HG03139 (cell line): ENCODE results near the gene CAPN7.
"Not testable (repeated sequence)": the region's sequence is repeated elsewhere in the genome, so short reads cannot be mapped to it uniquely, and the experiment has no call there.

Experiments used
- ATAC-seq: cut with Tn5 transposase; IDR thresholded peaks from one replicate; pipeline ENCODE4 v1.9.1; 2021; ENCODE audit not compliant: unreplicated experiment

The CAPN7 gene

GRCh38 chr3:15205934-15206661, at the start of gene CAPN7:
TSS of gene CAPN7 (plus strand) at chr3:15206246. CDS start at chr3:15206496, 250 bp downstream.
- ATAC-seq: peak; percentile 81

GRCh38 chr3:15157441-15157840, 48.6 kb upstream of the CAPN7 start:
- no peak for ATAC-seq

- ATAC-seq: no peak
Measured at GRCh38 chr3:15159501-15160136, 46.4 kb upstream of the CAPN7 start.

- no peak for ATAC-seq
Measured at GRCh38 chr3:15160662-15161061, 45.4 kb upstream of the CAPN7 start.

GRCh38 chr3:15161133-15161532, 44.9 kb upstream of the CAPN7 start:
- ATAC-seq: no peak

- ATAC-seq: not testable (repeated sequence)
Measured at GRCh38 chr3:15163656-15164055, 42.4 kb upstream of the CAPN7 start.

- ATAC-seq: no peak
Measured at GRCh38 chr3:15164340-15164739, 41.7 kb upstream of the CAPN7 start.

GRCh38 chr3:15165061-15165460, 41.0 kb upstream of the CAPN7 start:
- no peak for ATAC-seq

GRCh38 chr3:15166391-15166790, 39.7 kb upstream of the CAPN7 start:
- ATAC-seq: not testable (repeated sequence)

GRCh38 chr3:15171096-15171495, 35.0 kb upstream of the CAPN7 start:
- ATAC-seq: no peak

- no peak for ATAC-seq
Measured at GRCh38 chr3:15172806-15173205, 33.2 kb upstream of the CAPN7 start.

GRCh38 chr3:15174953-15175352, 31.1 kb upstream of the CAPN7 start:
- ATAC-seq: no peak

- no peak for ATAC-seq
Measured at GRCh38 chr3:15175605-15176004, 30.4 kb upstream of the CAPN7 start.

GRCh38 chr3:15180042-15180611, 25.9 kb upstream of the CAPN7 start:
- ATAC-seq: no peak

GRCh38 chr3:15181511-15181910, 24.5 kb upstream of the CAPN7 start:
- ATAC-seq: no peak

GRCh38 chr3:15181963-15182362, 24.1 kb upstream of the CAPN7 start:
- ATAC-seq: no peak

- no peak for ATAC-seq
Measured at GRCh38 chr3:15183011-15183410, 23.0 kb upstream of the CAPN7 start.

GRCh38 chr3:15185404-15185803, 20.6 kb upstream of the CAPN7 start:
- no peak for ATAC-seq

- ATAC-seq: no peak
Measured at GRCh38 chr3:15186101-15186476, 20.0 kb upstream of the CAPN7 start.

GRCh38 chr3:15186477-15187164, 19.4 kb upstream of the CAPN7 start:
- not testable (repeated sequence) for ATAC-seq

- no peak for ATAC-seq
Measured at GRCh38 chr3:15197340-15198029, 8.6 kb upstream of the CAPN7 start.
